Mesendoderm (in vitro differentiated cells): ENCODE measurements around the gene KSR2.
"Not testable (repeated sequence)": the region's sequence is repeated elsewhere in the genome, so short reads cannot be mapped to it uniquely, and the experiment has no call there.

Source experiments
- DNase-seq: peaks from one replicate; pipeline ENCODE4 v3.0.0; 2013
- H2AK5ac ChIP-seq: 2 replicates; pipeline ENCODE4 v1.6.1; 2013; ENCODE audit warnings: low read length, inconsistent platforms
- H2BK120ac ChIP-seq: 2 replicates; pipeline ENCODE4 v1.6.1; 2013; ENCODE audit warnings: low read depth, mild to moderate bottlenecking, low read length, moderate library complexity, mixed read lengths
- H2BK15ac ChIP-seq: replicated peaks from 2 replicates; pipeline ENCODE4 v1.6.1; 2013; ENCODE audit warnings: low read depth, mild to moderate bottlenecking, moderate library complexity
- H2BK5ac ChIP-seq: 2 replicates; pipeline ENCODE4 v1.6.1; 2013; ENCODE audit warnings: low read length, inconsistent platforms
- H3K18ac ChIP-seq: 2 replicates; pipeline ENCODE4 v1.6.1; 2013; ENCODE audit warnings: mild to moderate bottlenecking, low read length, mixed read lengths
- H3K23ac ChIP-seq: one replicate; pipeline ENCODE4 v1.6.1; 2013; ENCODE audit warnings: low read length
- H3K27ac ChIP-seq: 2 replicates; pipeline ENCODE4 v1.5.1; 2013; ENCODE audit warnings: low read depth, mild to moderate bottlenecking, inconsistent platforms, low read length, moderate library complexity
- H3K27me3 ChIP-seq: 2 replicates; pipeline ENCODE4 v1.6.1; 2013; ENCODE audit warnings: low read length, control low read depth, mild to moderate bottlenecking, inconsistent platforms; ENCODE audit not compliant: insufficient read depth, poor library complexity
- H3K36me3 ChIP-seq: 2 replicates; pipeline ENCODE4 v1.6.1; 2013; ENCODE audit warnings: low read length, inconsistent platforms; ENCODE audit not compliant: control insufficient read depth, insufficient read depth
- H3K4ac ChIP-seq: one replicate; pipeline ENCODE4 v1.6.1; 2013; ENCODE audit warnings: low read depth, mild to moderate bottlenecking, low read length, moderate library complexity
- H3K4me1 ChIP-seq: 2 replicates; pipeline ENCODE4 v1.6.1; 2013; ENCODE audit warnings: low read depth, low read length, inconsistent platforms; ENCODE audit not compliant: control insufficient read depth
- H3K4me2 ChIP-seq: 2 replicates; pipeline ENCODE4 v1.6.1; 2013; ENCODE audit warnings: low read length
- H3K4me3 ChIP-seq: 2 replicates; pipeline ENCODE4 v1.5.1; 2013; ENCODE audit warnings: mild to moderate bottlenecking, low read length
- H3K56ac ChIP-seq: one replicate; pipeline ENCODE4 v1.6.1; 2013; ENCODE audit warnings: low read length
- H3K79me1 ChIP-seq: 2 replicates; pipeline ENCODE4 v1.6.1; 2013; ENCODE audit warnings: low read length, inconsistent platforms
- H3K79me2 ChIP-seq: 2 replicates; pipeline ENCODE4 v1.6.1; 2013; ENCODE audit warnings: mild to moderate bottlenecking, low read length; ENCODE audit not compliant: control insufficient read depth, insufficient read depth
- H3K9ac ChIP-seq: 2 replicates; pipeline ENCODE4 v1.6.1; 2013; ENCODE audit warnings: low read length, inconsistent platforms
- H4K5ac ChIP-seq: one replicate; pipeline ENCODE4 v1.6.1; 2013; ENCODE audit warnings: low read length
- H4K8ac ChIP-seq: one replicate; pipeline ENCODE4 v1.6.1; 2013; ENCODE audit warnings: low read depth, mild to moderate bottlenecking, control low read depth, low read length, moderate library complexity
- WGBS: extraction: QIAGEN DNeasy Blood & Tissue Kit; methylation state at CpG from one replicate; pipeline ENCODE4 v1.1.7; 2013; ENCODE audit warnings: low lambda C conversion rate, missing lambda C conversion rate; ENCODE audit not compliant: insufficient coverage; ENCODE audit errors: extremely low coverage; 5-methylcytosine and 5-hydroxymethylcytosine counted together

KSR2 gene

DNA sequence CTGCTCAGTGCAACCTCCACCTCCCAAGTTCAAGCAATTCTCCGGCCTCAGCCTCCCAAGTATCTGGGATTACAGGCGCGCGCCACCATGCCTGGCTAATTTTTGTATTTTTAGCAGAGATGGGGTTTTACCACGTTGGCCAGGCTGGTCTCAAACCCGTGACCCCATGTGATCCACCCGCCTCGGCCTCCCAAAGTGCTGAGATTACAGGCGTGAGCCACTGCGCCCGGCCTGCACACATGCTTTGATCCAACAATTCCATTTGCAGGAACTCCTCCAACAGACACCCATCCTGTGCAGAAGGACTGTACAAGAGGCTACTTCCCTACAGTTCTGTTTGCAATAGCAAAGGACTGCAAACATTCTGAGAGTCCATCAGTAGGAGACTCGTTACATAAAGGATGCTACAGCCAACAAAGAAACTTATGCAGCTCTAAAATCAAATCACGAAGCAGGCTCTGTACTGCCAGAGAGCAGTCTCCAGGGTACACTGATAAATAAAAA lies 108.0 kb downstream of the KSR2 start:
- H3K9ac ChIP-seq, H3K79me2 ChIP-seq, H2BK120ac ChIP-seq, H2AK5ac ChIP-seq, H3K79me1 ChIP-seq, H3K27me3 ChIP-seq, H3K56ac ChIP-seq, H3K4me1 ChIP-seq, H3K36me3 ChIP-seq, H3K4ac ChIP-seq, H3K27ac ChIP-seq, H3K18ac ChIP-seq, H3K4me2 ChIP-seq, H4K8ac ChIP-seq, DNase-seq, H2BK15ac ChIP-seq, H3K4me3 ChIP-seq, H4K5ac ChIP-seq, H2BK5ac ChIP-seq, H3K23ac ChIP-seq: not testable (repeated sequence)
- no CpG with 5 or more reads among the region's 13 CpGs for WGBS

DNA sequence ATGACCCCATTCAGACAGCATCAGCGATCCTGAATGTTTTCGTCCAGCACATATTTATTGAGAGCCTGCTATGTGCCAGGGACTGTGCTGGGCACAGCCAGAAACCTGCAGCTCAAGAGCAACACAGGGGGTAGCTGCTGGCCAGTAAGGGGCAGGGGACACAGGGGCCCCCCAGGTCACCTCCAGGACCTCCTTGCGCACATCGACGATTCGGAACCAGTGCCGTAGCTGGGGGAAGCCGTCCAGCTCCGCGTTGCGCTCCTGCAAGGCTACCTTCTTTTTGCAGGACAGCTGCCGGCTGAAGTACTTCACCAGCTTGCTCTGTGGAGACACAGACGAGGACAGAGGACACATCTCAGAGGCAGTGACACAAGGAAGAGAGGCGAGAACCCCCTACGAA lies 108.7 kb downstream of the KSR2 start:
- Histone ChIP-seq H2BK15ac (no peak overlapping the region), H4K8ac (no peak overlapping the region), H3K27ac (no peak overlapping the region), H3K56ac (no peak overlapping the region), H3K36me3 (no peaks in the 10 kb centered on the region), H2BK120ac (no peak overlapping the region), H3K4me1 (no peaks in the 10 kb centered on the region), H3K18ac (no peak overlapping the region), H3K4me2 (no peak overlapping the region), H2AK5ac (no peak overlapping the region), H3K4ac (no peak overlapping the region), H3K27me3 (no peaks in the 10 kb centered on the region), H3K23ac (no peak overlapping the region), H3K9ac (no peak overlapping the region), H4K5ac (no peak overlapping the region), H3K4me3 (no peak overlapping the region), H3K79me2 (no peaks in the 10 kb centered on the region), H2BK5ac (no peak overlapping the region), H3K79me1 (no peaks in the 10 kb centered on the region)
- no peak for DNase-seq
- WGBS, result no CpG with 5 or more reads among the region's 15 CpGs

DNA sequence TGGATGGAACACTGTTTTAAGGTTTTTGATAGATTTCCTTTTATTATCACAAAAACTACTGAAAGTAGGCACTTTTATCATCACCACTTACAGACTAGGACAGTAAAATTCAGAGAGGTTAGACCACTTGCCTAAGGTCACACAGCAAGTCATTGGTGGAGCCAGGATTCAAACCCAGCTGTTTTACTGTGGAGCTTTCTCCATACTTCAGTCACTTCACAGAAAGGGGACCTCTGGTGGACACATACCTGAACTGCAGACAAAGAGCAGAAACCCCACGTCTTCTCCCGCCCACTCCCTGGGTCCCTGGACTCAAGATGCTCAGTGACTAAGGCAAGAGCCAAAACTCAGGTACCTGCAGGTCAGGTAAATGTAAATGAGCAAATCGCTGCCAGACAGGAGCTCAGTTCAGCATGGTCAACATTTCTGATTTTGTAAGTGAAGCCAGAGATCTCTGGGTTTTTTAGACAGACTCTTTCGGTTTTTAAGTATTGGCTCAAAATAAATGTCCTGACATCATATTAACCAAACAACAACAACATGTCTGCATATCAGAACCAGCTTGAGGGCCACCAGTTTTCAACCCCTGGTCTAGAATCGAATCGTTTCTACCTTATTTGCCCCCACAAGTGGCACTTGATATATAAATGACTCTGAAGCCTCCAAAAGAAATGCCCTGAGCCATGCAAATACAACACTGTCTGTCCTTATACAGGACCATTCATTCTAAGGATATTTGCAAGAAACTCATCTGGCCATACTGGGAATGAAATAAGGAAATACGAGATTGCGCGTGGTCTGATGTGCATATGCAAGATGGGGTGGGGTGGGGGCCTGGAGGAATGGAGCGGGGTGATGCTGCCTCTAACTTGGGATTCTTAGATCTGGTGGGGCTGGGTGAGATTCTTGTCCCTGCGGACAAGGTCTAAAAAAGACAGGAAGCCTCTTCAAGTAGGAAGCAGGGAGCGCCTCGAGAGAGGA lies 110.9 kb downstream of the KSR2 start:
- Histone ChIP-seq H3K27ac (no peak overlapping the region), H4K8ac (no peak overlapping the region), H4K5ac (no peak overlapping the region), H3K4me2 (no peak overlapping the region), H3K27me3 (no peaks in the 10 kb centered on the region), H3K4ac (no peak overlapping the region), H2AK5ac (no peak overlapping the region), H3K56ac (no peak overlapping the region), H3K18ac (no peak overlapping the region), H3K36me3 (no peaks in the 10 kb centered on the region), H2BK120ac (no peak overlapping the region), H3K4me1 (no peaks in the 10 kb centered on the region), H3K79me1 (no peaks in the 10 kb centered on the region), H3K9ac (no peak overlapping the region), H3K4me3 (no peak overlapping the region), H2BK5ac (no peak overlapping the region), H3K23ac (no peak overlapping the region), H3K79me2 (no peaks in the 10 kb centered on the region), H2BK15ac (no peak overlapping the region)
- DNase-seq, result peak; percentile 85
- no CpG with 5 or more reads among the region's 13 CpGs for WGBS

DNA sequence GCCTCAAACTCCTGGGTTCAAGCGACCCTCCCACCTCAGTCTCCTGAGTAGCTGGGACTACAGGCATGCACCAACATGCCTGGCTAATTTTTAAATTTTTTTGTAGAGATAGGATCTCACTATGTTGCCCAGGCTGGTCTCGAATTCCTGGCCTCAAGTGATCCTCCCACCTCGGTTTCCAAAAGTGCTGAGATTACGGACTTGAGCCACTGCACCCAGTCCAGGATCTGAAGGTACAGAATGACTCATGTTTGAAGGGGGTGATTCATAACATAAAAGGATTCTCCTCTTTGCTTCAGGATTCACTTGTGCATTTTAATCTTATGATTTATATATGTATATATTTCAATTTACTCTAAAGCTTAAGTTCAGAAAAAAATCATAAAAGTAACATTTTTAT lies 111.7 kb downstream of the KSR2 start:
- DNase-seq, H3K27me3 ChIP-seq, H4K5ac ChIP-seq, H3K56ac ChIP-seq, H3K4me1 ChIP-seq, H3K9ac ChIP-seq, H3K4me2 ChIP-seq, H3K4ac ChIP-seq, H3K18ac ChIP-seq, H2BK15ac ChIP-seq, H3K36me3 ChIP-seq, H2AK5ac ChIP-seq, H3K23ac ChIP-seq, H3K79me2 ChIP-seq, H3K4me3 ChIP-seq, H2BK5ac ChIP-seq, H2BK120ac ChIP-seq, H4K8ac ChIP-seq, H3K27ac ChIP-seq, H3K79me1 ChIP-seq: not testable (repeated sequence)
- no CpG with 5 or more reads among the region's 4 CpGs for WGBS

DNA sequence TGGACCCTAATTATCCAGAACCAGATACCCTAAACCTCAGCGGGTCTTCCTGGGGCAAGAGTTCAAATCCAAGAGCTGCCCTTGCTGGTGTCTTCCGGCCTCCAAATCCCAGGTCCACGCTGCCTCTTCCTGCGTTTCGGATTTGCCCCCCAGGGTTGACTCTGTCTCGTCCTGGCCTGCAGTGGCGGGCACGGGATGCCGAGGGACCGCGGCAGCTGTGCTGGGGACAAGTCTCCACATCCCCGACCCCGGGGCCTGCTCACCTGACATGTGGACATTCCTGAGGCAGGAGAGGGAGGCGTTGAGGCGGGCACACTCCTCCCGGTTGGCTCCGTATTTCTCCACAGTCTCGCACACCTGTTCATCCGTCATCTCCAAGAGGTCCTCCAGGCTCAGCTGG lies 113.6 kb downstream of the KSR2 start:
- Histone ChIP-seq H3K9ac (no peak overlapping the region), H3K27me3 (no peaks in the 10 kb centered on the region), H3K4ac (no peak overlapping the region), H3K18ac (no peak overlapping the region), H3K23ac (no peak overlapping the region), H3K56ac (no peak overlapping the region), H3K79me2 (no peaks in the 10 kb centered on the region), H3K4me3 (no peak overlapping the region), H4K8ac (no peak overlapping the region), H2AK5ac (no peak overlapping the region), H2BK120ac (no peak overlapping the region), H3K4me2 (no peak overlapping the region), H3K36me3 (no peaks in the 10 kb centered on the region), H4K5ac (no peak overlapping the region), H3K27ac (no peak overlapping the region), H3K79me1 (no peaks in the 10 kb centered on the region), H2BK15ac (no peak overlapping the region), H2BK5ac (no peak overlapping the region), H3K4me1 (no peaks in the 10 kb centered on the region)
- WGBS, result no CpG with 5 or more reads among the region's 19 CpGs
- DNase-seq, result no peak
